ENCODE measurements around the gene SLC17A7. TPM values are rescaled to one million over a fixed set of nuclear protein-coding genes. Genes with fewer than 3 reads are reported as not detected.

The SLC17A7 gene
- total and polyA plus RNA-seq, 2 of the 8 experiments (the other 6 are each of a cell fraction or from before 2014, with no cell fraction given), result 2.7 to 3.0 TPM

DNA sequence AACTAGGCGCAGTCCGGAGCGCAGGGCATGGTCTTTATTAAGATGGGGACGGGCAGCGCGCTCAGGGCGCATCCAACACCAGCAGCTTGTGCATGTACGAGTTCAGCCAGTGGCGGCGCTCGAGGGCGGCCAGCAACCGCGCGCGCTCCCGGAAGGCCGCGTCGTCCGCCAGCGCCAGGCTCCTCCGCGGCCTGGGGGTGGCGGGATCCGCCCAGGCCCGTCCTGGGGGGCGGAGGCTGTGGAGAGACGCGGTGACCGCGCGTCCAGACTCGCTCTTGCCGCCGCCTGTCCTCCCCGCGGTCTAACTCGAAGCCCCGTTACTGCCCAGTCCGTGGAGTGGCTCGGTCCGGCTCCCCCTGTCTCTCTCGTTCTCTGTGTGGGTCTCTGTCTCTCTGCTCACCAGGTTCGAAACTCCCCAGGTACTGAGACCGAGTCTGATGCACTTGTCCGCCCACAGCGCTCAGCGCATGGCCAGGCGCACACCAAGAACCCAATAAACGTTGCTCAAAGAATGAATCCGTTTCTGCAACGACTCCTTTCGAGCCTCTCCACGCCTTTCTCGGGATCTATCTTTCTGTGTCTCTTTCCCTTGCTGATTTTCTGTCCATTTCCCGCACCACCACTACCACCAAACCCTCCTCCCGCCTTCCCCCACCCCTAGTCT lies 18.8 kb downstream of the SLC17A7 start:
- H3K4me2 ChIP-seq (ENCODE audit: insufficient read depth in 1 of 2, low read depth in 2 of 2, low read length in 2 of 2), result peak overlapping the region; percentile 85 to 88
- 6% methylated on average over 44 of the region's 58 CpGs; no CpG with 5 or more reads in 1 of the 2 experiments for WGBS, 2 experiments (ENCODE audit: extremely low coverage in 1 of 2, insufficient coverage in 1 of 2, insufficient read length in 1 of 2, insufficient replicate concordance in 2 of 2, low coverage in 1 of 2, low lambda C conversion rate in 2 of 2, missing lambda C conversion rate in 1 of 2)
- H3K4me3 ChIP-seq (ENCODE audit: extremely low read depth in 1 of 4, insufficient read depth in 2 of 4, low read depth in 3 of 4, low read length in 4 of 4), result peak overlapping the region in 3 of 4 experiments; percentile 23 to 59 (median 28); a peak in 5 of 8 replicates
- no peak overlapping the region for H3K14ac ChIP-seq (ENCODE audit: insufficient read length)
- peaks cover 12% of the 10 kb centered on the region; the same call in 1 of the 2 replicates for H3K23me2 ChIP-seq (ENCODE audit: low read depth, low read length)
- no peak overlapping the region for H4K91ac ChIP-seq (replicated peaks; ENCODE audit: insufficient read length, low read length)
- peaks cover 7 to 29% (median 19%) of the 10 kb centered on the region in 4 experiments for H3K4me1 ChIP-seq (replicated peaks in 1 of 4; ENCODE audit: control insufficient read depth in 3 of 4, insufficient read depth in 4 of 4, low read length in 3 of 4)
- H3K23ac ChIP-seq (ENCODE audit: insufficient read length), result no peak overlapping the region
- H2AFZ ChIP-seq (ENCODE audit: low read length), result peak overlapping the region; percentile 17; the same call in 1 of the 2 replicates
- no peak overlapping the region; the same call in none of the 2 replicates for H4K8ac ChIP-seq (ENCODE audit: extremely low read depth, insufficient read depth, low read length)
- peaks cover 23 to 61% (median 56%) of the 10 kb centered on the region in 4 experiments for H3K27me3 ChIP-seq (replicated peaks in 1 of 4; ENCODE audit: control insufficient read depth in 3 of 4, extremely low read depth in 1 of 4, insufficient read depth in 3 of 4, low read length in 3 of 4)
- H3K4ac ChIP-seq (replicated peaks; ENCODE audit: insufficient read length, low read depth, low read length), result no peak overlapping the region
- H2AK5ac ChIP-seq (ENCODE audit: low read depth, low read length), result no peak overlapping the region
- no peaks in the 10 kb centered on the region for H3K36me3 ChIP-seq (ENCODE audit: control insufficient read depth in 2 of 4, insufficient read depth in 4 of 4, low read length in 3 of 4)
- peak overlapping the region; percentile 12 for H4K5ac ChIP-seq (ENCODE audit: insufficient read length, low read depth, low read length)
- DNase-seq (ENCODE audit: low read depth in 1 of 2, low spot score in 2 of 2), result peak in 1 of 2 experiments; percentile 93
- H3K9ac ChIP-seq (replicated peaks in 1 of 4; ENCODE audit: extremely low read depth in 1 of 4, low read depth in 3 of 4, low read length in 3 of 4), result no peak overlapping the region
- POLR2A ChIA-PET (ENCODE audit: partially characterized antibody), result interaction anchor here (0.9 to 1.4 kb wide), 3 partner anchors 9 to 25 kb away, joined by 3 to 4 read pairs (median 4); no protein-coding TSS in a partner anchor
- CTCF ChIA-PET (ENCODE audit: partially characterized antibody), result interaction anchor here (0.6 to 14.7 kb wide), 11 partner anchors 9 to 57 kb away, joined by 3 to 291 read pairs (median 6); partner anchors contain the start of gene PIH1D1
- no peak overlapping the region; the same call in 1 of the 2 replicates for H2BK12ac ChIP-seq (ENCODE audit: low read depth, low read length)
- H3K27ac ChIP-seq (ENCODE audit: low read depth, low read length), result no peak overlapping the region
- peak overlapping the region; percentile 51 for H3K18ac ChIP-seq (ENCODE audit: extremely low read depth, low read length)
- H2BK20ac ChIP-seq (ENCODE audit: low read length), result no peak overlapping the region
- H3K9me3 ChIP-seq (ENCODE audit: insufficient read depth in 2 of 2, low read depth in 1 of 2, low read length in 1 of 2), result no peaks in the 10 kb centered on the region
- no peak overlapping the region for H2BK5ac ChIP-seq (ENCODE audit: low read depth, low read length)
- H3K79me2 ChIP-seq (ENCODE audit: control insufficient read depth in 1 of 2, insufficient read depth in 2 of 2, low read length in 2 of 2), result no peaks in the 10 kb centered on the region
- H4K20me1 ChIP-seq (replicated peaks in 1 of 2; ENCODE audit: control insufficient read depth in 1 of 2, insufficient read depth in 2 of 2, low read length in 2 of 2), result no peaks in the 10 kb centered on the region
- H2BK15ac ChIP-seq (ENCODE audit: low read length), result peak overlapping the region; percentile 82; the same call in 1 of the 2 replicates
- no peak overlapping the region for H2BK120ac ChIP-seq (replicated peaks; ENCODE audit: low read depth, low read length)
- H3K56ac ChIP-seq (replicated peaks; ENCODE audit: insufficient read length, low read depth, low read length), result no peak overlapping the region
- no peaks in the 10 kb centered on the region for H3K79me1 ChIP-seq (ENCODE audit: low read depth, low read length)
- no peak for FAIRE-seq
- TF ChIP-seq RAD21 (IDR thresholded peaks at IDR 0.05 in 1 of 2, conservative IDR thresholded peaks at IDR 0.05 in 1 of 2; ENCODE audit: low read depth in 2 of 2, low read length in 2 of 2), result peak; percentile 45 to 65
- TF ChIP-seq, protein P1, sequence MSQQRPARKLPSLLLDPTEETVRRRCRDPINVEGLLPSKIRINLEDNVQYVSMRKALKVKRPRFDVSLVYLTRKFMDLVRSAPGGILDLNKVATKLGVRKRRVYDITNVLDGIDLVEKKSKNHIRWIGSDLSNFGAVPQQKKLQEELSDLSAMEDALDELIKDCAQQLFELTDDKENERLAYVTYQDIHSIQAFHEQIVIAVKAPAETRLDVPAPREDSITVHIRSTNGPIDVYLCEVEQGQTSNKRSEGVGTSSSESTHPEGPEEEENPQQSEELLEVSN (IDR thresholded peaks at IDR 0.05), result peak; percentile 87
- no peak for TF ChIP-seq CBX8 (IDR thresholded peaks at IDR 0.05; ENCODE audit: borderline replicate concordance, low read depth, low read length)
- TF ChIP-seq RNF2 (IDR thresholded peaks at IDR 0.05; ENCODE audit: borderline replicate concordance, low read depth, low read length, missing control alignments, poor library complexity, severe bottlenecking), result no peak
- peak; percentile 68; the same call in 1 of the 2 replicates for TF ChIP-seq RBBP5 (IDR thresholded peaks at IDR 0.05; ENCODE audit: borderline replicate concordance, low read depth, low read length)
- TF ChIP-seq KDM4A (IDR thresholded peaks at IDR 0.05; ENCODE audit: low read depth, low read length, severe bottlenecking), result peak; percentile 93
